Measurements from ENCODE around the gene REPS1. TPM values are rescaled to one million over a fixed set of nuclear protein-coding genes. Genes with fewer than 3 reads are reported as not detected.

REPS1 gene
- total RNA-seq, 1 experiment from 2014 or later: 74.4 TPM

- Histone ChIP-seq H3T11ph (ENCODE audit: low read length) (no peak overlapping the region), H4K8ac (replicated peaks; ENCODE audit: insufficient read length, low read depth, low read length) (no peak overlapping the region), H4K91ac (ENCODE audit: insufficient read length, low read depth, low read length) (no peak overlapping the region), H3K79me2 (ENCODE audit: insufficient read depth, low read length) (no peaks in the 10 kb centered on the region), H2BK120ac (ENCODE audit: low read depth, low read length, poor library complexity, severe bottlenecking) (no peak overlapping the region), H3K9me3 (ENCODE audit: control insufficient read depth, low read depth, low read length) (no peaks in the 10 kb centered on the region), H3K23ac (ENCODE audit: insufficient read length, low read depth, low read length) (no peak overlapping the region), H3K4me2 (ENCODE audit: insufficient read depth, insufficient read length, low read length) (no peak overlapping the region), H3K9ac (ENCODE audit: extremely low read depth, insufficient read length, low read length) (no peak overlapping the region), H3K4me1 (ENCODE audit: insufficient read depth, low read length) (no peaks in the 10 kb centered on the region), H4K5ac (ENCODE audit: insufficient read length, low read depth, low read length) (no peak overlapping the region), H2BK20ac (ENCODE audit: low read depth, low read length, poor library complexity, severe bottlenecking) (no peak overlapping the region), H3K4ac (ENCODE audit: low read depth, low read length) (no peak overlapping the region), H3K27ac (ENCODE audit: insufficient read length, low read depth, low read length) (no peak overlapping the region), H3K14ac (ENCODE audit: insufficient read depth, low read length) (no peak overlapping the region), H2AFZ (ENCODE audit: low read length) (no peak overlapping the region), H2BK5ac (ENCODE audit: insufficient read length, low read length) (no peak overlapping the region), H3K18ac (ENCODE audit: insufficient read length, low read depth, low read length) (no peak overlapping the region), H2BK12ac (ENCODE audit: insufficient read length, low read depth, low read length) (no peak overlapping the region), H3K27me3 (ENCODE audit: insufficient read depth, low read length) (no peaks in the 10 kb centered on the region), H2BK15ac (ENCODE audit: low read depth, low read length) (no peak overlapping the region), H3K23me2 (ENCODE audit: insufficient read length, low read depth, low read length, poor library complexity, severe bottlenecking) (no peaks in the 10 kb centered on the region), H3K79me1 (ENCODE audit: insufficient read depth, low read depth, low read length, poor library complexity, severe bottlenecking) (no peaks in the 10 kb centered on the region), H4K20me1 (ENCODE audit: control insufficient read depth, insufficient read depth, insufficient read length) (no peaks in the 10 kb centered on the region), H3K56ac (ENCODE audit: insufficient read length, low read depth, low read length) (no peak overlapping the region), H2AK5ac (ENCODE audit: insufficient read length, low read length) (no peak overlapping the region)
- 0 out of 5 replicates have a peak, but pooled peaks cover 0 to 3% of the 10 kb centered on the region in 2 experiments for H3K9me3 Mint-ChIP-seq
- no peak overlapping the region for H3K27ac Mint-ChIP-seq
- WGBS (ENCODE audit: extremely low coverage, insufficient read length, low lambda C conversion rate): no CpG with 5 or more reads among the region's 9 CpGs
- no peak overlapping the region for H3K4me3 Mint-ChIP-seq
- DNase-seq: no peak
- H3K27me3 Mint-ChIP-seq (ENCODE audit: low read depth): no peaks in the 10 kb centered on the region
- no peaks in the 10 kb centered on the region for H3K36me3 Mint-ChIP-seq (ENCODE audit: insufficient read depth in 1 of 3, low read depth in 3 of 3)
- peaks cover 0 to 3% of the 10 kb centered on the region in 2 experiments; a peak in 1 of 4 replicates for H3K4me1 Mint-ChIP-seq
- no peak for TF ChIP-seq CTCF (conservative IDR thresholded peaks at IDR 0.05)
These were observed 124.7 kb downstream of the REPS1 start for GRCh38 chr6:138863321-138863720.
